ENCODE results near the gene C2orf42. TPM values are rescaled to one million over a fixed set of nuclear protein-coding genes. Genes with fewer than 3 reads are reported as not detected.
"Not testable (repeated sequence)": the region's sequence is repeated elsewhere in the genome, so short reads cannot be mapped to it uniquely, and the experiment has no call there.

C2orf42 gene
- total RNA-seq: 10 to 100 TPM; 12.4 to 17.9 TPM
- 1 to 10 TPM; 8.0 to 8.1 TPM for polyA plus RNA-seq
- long read RNA-seq, donor 1, partial matches to known transcripts: 0 of 9 reads
- long read RNA-seq, donor 1, other reads (novel, unspliced or antisense): 6 of 9 reads
- long read RNA-seq, donor 2, partial matches to known transcripts: 1 of 5 reads
- long read RNA-seq, donor 2, other reads (novel, unspliced or antisense): 2 of 5 reads

DNA sequence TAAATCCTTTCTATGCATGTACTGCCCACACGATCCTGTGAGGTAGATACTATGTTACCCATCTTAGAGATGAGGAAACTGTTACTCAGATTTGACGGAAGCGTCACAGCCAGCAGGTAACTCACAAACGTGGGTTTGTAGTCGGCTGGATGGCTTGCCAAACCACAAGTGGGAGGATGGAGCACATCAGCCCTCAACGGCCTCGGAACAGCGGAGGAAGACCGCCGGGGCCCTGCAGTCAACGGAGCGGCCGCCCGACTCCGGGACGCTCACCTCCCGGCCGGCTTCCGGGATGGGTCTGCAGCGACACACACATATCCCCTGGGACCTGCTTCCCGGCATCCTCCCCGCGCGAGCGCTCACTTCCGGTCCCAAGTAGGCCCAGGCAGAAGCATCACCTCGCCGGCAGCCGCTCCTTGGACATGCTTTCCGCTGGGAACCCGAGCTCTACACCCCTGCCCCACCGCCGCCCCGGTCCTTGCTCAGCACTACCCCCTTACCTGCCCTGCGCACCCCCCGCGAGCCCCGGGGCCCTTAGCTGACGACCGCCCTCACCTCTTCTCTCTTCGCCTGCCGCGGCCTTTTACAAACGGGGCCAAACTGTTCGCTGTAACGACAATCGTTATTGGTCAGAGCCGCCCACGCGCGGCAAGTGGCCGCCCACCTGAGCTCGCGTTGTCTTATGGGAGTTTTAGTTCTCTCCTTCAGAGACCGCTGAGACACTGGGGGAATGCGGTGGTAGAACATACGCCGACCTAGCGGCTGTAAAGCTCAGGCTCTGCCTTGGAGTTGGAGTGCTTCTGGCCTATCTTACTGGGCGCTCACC is at the start of gene C2orf42:
Gene C2orf42, minus strand, starts transcription at position 602 of the 826 bp plus-strand sequence. CDS start 9,034 bp downstream, outside the sequence.
- Histone ChIP-seq H3K27me3 (ENCODE audit: control insufficient read depth in 1 of 2, insufficient read depth in 2 of 2, low read length in 1 of 2) (no peaks in the 10 kb centered on the region), H3K9me3 (ENCODE audit: control insufficient read depth, low read length) (no peaks in the 10 kb centered on the region), H3K4me1 (ENCODE audit: control insufficient read depth in 1 of 2, insufficient read depth in 2 of 2, low read length in 2 of 2) (no peaks in the 10 kb centered on the region), H3K27ac (ENCODE audit: low read depth in 1 of 2, low read length in 2 of 2) (peak within 1 kb of the TSS; percentile 90 to 98), H3K4me3 (ENCODE audit: low read length in 2 of 2) (peak within 1 kb of the TSS; percentile 65 to 81), H3K36me3 (ENCODE audit: control insufficient read depth in 1 of 2, insufficient read depth in 2 of 2, low read length in 1 of 2) (no peaks in the 10 kb centered on the region)
- intact Hi-C loops (cut with DNase I): loop anchor here (2.0 to 10.0 kb wide), 2 partner anchors 58 to 94 kb away; partner anchors contain the start of gene TIA1 (in 1 of the 2)
- peak; percentile 97 to 98 for DNase-seq
- 0 to 1% methylated on average over 55 to 60 of the region's 60 CpGs for WGBS, 2 donors
- peak; percentile 99 for ATAC-seq (ENCODE audit: low FRiP score)

DNA sequence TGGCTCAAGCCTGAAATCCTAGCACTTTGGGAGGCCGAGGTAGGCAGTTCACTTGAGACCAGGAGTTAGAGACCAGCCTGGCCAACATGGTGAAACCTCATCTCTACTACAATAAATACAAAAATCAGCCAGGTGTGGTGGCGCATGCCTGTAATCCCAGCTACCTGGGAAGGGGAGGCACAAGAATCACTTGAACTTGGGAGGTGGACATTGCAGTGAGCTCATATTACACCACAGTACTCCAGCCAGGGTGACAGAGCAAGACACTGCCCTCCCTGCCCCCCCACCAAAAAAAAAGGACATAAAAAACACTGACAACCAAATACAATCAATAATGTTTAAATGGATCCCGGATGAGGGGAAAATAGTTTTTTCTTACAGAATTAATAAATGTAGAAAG is 49.8 kb upstream of the C2orf42 start:
- Histone ChIP-seq H3K4me1 (ENCODE audit: control insufficient read depth in 1 of 2, insufficient read depth in 2 of 2, low read length in 2 of 2) (peaks cover 0 to 7% of the 10 kb centered on the region in 2 donors), H3K9me3 (ENCODE audit: control insufficient read depth, low read length) (no peaks in the 10 kb centered on the region), H3K27ac (ENCODE audit: low read depth in 1 of 2, low read length in 2 of 2) (no peak overlapping the region), H3K36me3 (ENCODE audit: control insufficient read depth in 1 of 2, insufficient read depth in 2 of 2, low read length in 1 of 2) (no peaks in the 10 kb centered on the region), H3K4me3 (ENCODE audit: low read length in 2 of 2) (no peak overlapping the region), H3K27me3 (ENCODE audit: control insufficient read depth in 1 of 2, insufficient read depth in 2 of 2, low read length in 1 of 2) (no peaks in the 10 kb centered on the region)
- DNase-seq (no peak), ATAC-seq (ENCODE audit: low FRiP score) (no peak)
- 84 to 86% methylated on average over 3 of the region's 3 CpGs for WGBS, 2 donors
- intact Hi-C loops (cut with DNase I): no loop called here

DNA sequence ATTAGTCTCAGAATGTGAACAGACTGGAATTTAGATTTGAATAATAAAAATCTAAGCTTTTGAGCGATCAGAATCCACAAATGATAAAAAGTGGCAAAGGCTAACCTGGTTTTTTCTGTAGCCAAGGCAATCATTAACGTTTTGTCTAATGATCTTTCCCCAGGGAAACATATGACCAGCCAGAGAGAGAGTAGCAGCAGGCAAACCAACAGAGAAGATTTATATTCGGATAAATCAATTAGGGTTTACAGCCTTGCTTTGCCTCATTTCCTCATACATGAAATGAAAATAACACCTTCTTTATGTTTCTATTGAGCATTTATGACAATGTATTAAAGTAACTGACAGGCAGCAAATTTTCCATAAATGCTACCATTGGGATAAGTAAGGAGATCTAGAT is 43.1 kb upstream of the C2orf42 start:
- intact Hi-C loops (cut with DNase I): no loop called here
- Histone ChIP-seq H3K9me3 (ENCODE audit: control insufficient read depth, low read length) (no peaks in the 10 kb centered on the region), H3K4me1 (ENCODE audit: control insufficient read depth in 1 of 2, insufficient read depth in 2 of 2, low read length in 2 of 2) (peaks cover 0 to 2% of the 10 kb centered on the region in 2 donors), H3K27me3 (ENCODE audit: control insufficient read depth in 1 of 2, insufficient read depth in 2 of 2, low read length in 1 of 2) (no peaks in the 10 kb centered on the region), H3K4me3 (ENCODE audit: low read length in 2 of 2) (no peak overlapping the region), H3K27ac (ENCODE audit: low read depth in 1 of 2, low read length in 2 of 2) (no peak overlapping the region), H3K36me3 (ENCODE audit: control insufficient read depth in 1 of 2, insufficient read depth in 2 of 2, low read length in 1 of 2) (peaks cover 0 to 3% of the 10 kb centered on the region in 2 donors)
- DNase-seq (no peak), ATAC-seq (ENCODE audit: low FRiP score) (no peak)
- 64 to 65% methylated on average over 3 of the region's 3 CpGs for WGBS, 2 donors

DNA sequence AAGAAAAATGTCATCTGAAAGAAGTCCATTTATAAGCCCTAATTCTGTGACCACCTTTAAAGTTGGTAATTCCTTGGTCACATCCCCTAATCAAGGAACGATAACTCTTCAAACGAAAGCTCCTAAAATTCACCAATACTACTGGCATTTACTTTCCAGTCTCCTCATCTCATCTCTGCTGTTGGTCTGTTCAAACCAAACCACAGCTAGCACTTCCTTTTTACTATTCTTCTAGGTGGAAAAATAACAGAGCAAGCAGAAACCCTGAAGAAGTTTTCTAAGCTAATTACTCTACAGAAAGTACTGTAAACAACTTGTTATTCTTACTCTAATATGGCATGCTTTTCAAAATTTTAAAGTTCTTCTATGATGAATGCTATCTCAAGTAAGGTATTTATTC is 36.0 kb upstream of the C2orf42 start:
- 88 to 90% methylated on average over 2 of the region's 2 CpGs for WGBS, 2 donors
- Histone ChIP-seq H3K4me3 (ENCODE audit: low read length in 2 of 2) (no peak overlapping the region), H3K27me3 (ENCODE audit: control insufficient read depth in 1 of 2, insufficient read depth in 2 of 2, low read length in 1 of 2) (no peaks in the 10 kb centered on the region), H3K27ac (ENCODE audit: low read depth in 1 of 2, low read length in 2 of 2) (no peak overlapping the region), H3K9me3 (ENCODE audit: control insufficient read depth, low read length) (no peaks in the 10 kb centered on the region), H3K36me3 (ENCODE audit: control insufficient read depth in 1 of 2, insufficient read depth in 2 of 2, low read length in 1 of 2) (peaks cover 2 to 5% of the 10 kb centered on the region in 2 donors), H3K4me1 (ENCODE audit: control insufficient read depth in 1 of 2, insufficient read depth in 2 of 2, low read length in 2 of 2) (no peaks in the 10 kb centered on the region)
- DNase-seq (no peak), ATAC-seq (ENCODE audit: low FRiP score) (no peak)
- intact Hi-C loops (cut with DNase I): no loop called here

DNA sequence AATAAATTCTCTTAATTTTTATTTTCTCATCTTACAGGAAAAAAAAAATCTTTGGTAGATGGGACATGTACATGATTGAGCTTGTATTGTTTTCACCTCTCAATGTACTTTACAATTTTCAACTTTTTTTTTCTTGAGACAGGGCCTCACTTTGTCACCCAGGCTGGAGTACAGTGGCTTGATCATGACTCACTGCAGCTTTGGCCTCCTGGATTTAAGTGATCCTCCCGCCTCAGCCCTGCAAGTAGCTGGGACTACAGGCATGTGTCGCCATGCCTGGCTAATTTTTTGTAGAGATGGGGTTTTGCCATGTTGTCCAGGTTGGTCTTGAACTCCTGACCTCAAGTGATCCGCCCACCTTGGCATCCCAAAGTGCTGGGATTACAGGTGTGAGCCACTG is 32.5 kb upstream of the C2orf42 start:
- ATAC-seq (ENCODE audit: low FRiP score); intact Hi-C loops (cut with DNase I); H3K27me3 ChIP-seq (ENCODE audit: control insufficient read depth in 1 of 2, insufficient read depth in 2 of 2, low read length in 1 of 2); H3K36me3 ChIP-seq (ENCODE audit: control insufficient read depth in 1 of 2, insufficient read depth in 2 of 2, low read length in 1 of 2); H3K4me3 ChIP-seq (ENCODE audit: low read length in 2 of 2); H3K4me1 ChIP-seq (ENCODE audit: control insufficient read depth in 1 of 2, insufficient read depth in 2 of 2, low read length in 2 of 2); DNase-seq; H3K9me3 ChIP-seq (ENCODE audit: control insufficient read depth, low read length); H3K27ac ChIP-seq (ENCODE audit: low read depth in 1 of 2, low read length in 2 of 2): not testable (repeated sequence)
- 96 to 97% methylated on average over 3 of the region's 3 CpGs for WGBS, 2 donors

DNA sequence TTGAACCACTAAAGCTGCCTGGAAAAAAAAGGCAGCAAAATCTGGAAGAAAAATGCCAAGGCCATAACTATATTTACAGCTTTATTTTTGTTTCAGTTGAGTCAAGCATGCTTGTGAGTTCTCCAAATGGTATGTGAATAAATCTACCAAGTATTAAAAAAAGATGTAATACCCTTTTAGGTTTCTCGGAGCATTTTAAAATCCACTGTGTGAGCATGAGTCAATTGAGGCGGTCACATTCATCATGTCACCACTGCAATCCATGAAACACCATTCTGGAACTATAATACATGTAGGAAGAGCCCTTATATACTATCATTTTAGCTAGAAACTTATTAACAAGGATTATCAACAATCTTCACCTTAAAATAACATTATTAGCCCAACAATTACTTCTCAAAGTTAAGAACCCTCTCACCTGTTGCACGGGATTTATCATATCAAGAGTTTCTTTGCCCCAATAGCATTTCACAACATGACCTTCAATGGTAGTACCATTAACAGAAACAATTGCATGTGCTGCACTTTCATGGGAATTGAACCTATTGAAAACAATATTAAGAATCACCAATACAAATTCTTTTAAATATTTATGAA is 24.2 kb upstream of the C2orf42 start:
- Histone ChIP-seq H3K9me3 (ENCODE audit: control insufficient read depth, low read length) (no peaks in the 10 kb centered on the region), H3K36me3 (ENCODE audit: control insufficient read depth in 1 of 2, insufficient read depth in 2 of 2, low read length in 1 of 2) (peaks cover 0 to 2% of the 10 kb centered on the region in 2 donors), H3K27ac (ENCODE audit: low read depth in 1 of 2, low read length in 2 of 2) (no peak overlapping the region), H3K4me3 (ENCODE audit: low read length in 2 of 2) (no peak overlapping the region), H3K27me3 (ENCODE audit: control insufficient read depth in 1 of 2, insufficient read depth in 2 of 2, low read length in 1 of 2) (no peaks in the 10 kb centered on the region), H3K4me1 (ENCODE audit: control insufficient read depth in 1 of 2, insufficient read depth in 2 of 2, low read length in 2 of 2) (no peaks in the 10 kb centered on the region)
- DNase-seq (no peak), ATAC-seq (ENCODE audit: low FRiP score) (no peak)
- intact Hi-C loops (cut with DNase I): no loop called here
- WGBS, 2 donors: 34 to 37% methylated on average over 3 of the region's 3 CpGs

DNA sequence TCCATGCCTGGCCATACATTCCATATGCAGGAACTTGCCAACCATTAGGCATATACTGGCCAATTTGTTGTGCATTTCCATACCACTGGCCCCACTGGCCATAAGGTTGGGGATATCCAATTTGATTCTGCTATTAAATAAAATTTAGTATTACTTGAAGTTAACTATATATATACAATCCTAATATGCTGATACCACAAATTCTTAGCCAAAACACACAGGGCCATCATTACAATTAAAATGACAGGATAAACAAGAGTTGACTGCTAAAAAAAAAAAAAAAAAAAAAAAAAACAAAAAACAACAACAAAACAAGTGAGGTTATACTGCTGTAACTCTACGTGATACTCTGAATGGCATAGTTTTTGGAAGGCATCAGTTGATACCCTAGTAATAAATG is 23.5 kb upstream of the C2orf42 start:
- peaks cover 0 to 2% of the 10 kb centered on the region in 2 donors for H3K36me3 ChIP-seq (ENCODE audit: control insufficient read depth in 1 of 2, insufficient read depth in 2 of 2, low read length in 1 of 2)
- intact Hi-C loops (cut with DNase I): no loop called here
- WGBS, 2 donors: 67 to 68% methylated on average over 1 of the region's 1 CpG
- no peak for DNase-seq
- no peaks in the 10 kb centered on the region for H3K27me3 ChIP-seq (ENCODE audit: control insufficient read depth in 1 of 2, insufficient read depth in 2 of 2, low read length in 1 of 2)
- H3K27ac ChIP-seq (ENCODE audit: low read depth in 1 of 2, low read length in 2 of 2): no peak overlapping the region
- ATAC-seq (ENCODE audit: low FRiP score): no peak
- H3K4me1 ChIP-seq (ENCODE audit: control insufficient read depth in 1 of 2, insufficient read depth in 2 of 2, low read length in 2 of 2): no peaks in the 10 kb centered on the region
- no peaks in the 10 kb centered on the region for H3K9me3 ChIP-seq (ENCODE audit: control insufficient read depth, low read length)
- H3K4me3 ChIP-seq (ENCODE audit: low read length in 2 of 2): no peak overlapping the region

DNA sequence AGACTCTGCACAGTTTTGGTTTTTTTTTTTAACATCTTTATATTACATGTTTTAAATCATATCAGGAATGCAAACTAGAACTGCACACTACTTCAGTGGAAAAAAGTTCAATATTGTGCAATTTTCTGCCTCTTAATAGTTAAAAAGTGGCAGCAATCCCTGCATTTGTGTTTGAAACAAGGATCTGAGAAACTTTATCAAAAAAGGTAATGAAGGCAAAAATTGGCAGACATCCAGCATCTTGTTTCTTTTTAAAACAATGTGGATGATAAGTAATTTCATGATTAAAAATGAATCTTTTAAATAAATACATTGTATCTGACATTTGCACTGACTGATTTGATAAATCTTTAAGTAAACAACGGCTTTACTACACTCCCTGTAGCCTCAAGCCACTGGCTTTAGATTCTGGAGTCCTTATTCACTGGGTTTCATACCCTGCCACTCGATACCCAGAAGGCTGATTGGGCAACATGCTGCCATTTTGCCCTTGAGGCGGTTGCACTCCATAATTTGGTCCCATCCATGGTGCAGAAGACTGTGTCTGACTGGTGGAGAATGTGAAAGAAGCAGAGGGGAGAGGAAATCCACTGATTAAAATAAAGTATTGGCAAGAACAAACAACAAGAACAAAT is 21.6 kb upstream of the C2orf42 start:
- Histone ChIP-seq H3K4me3 (ENCODE audit: low read length in 2 of 2) (no peak overlapping the region), H3K27me3 (ENCODE audit: control insufficient read depth in 1 of 2, insufficient read depth in 2 of 2, low read length in 1 of 2) (no peaks in the 10 kb centered on the region), H3K36me3 (ENCODE audit: control insufficient read depth in 1 of 2, insufficient read depth in 2 of 2, low read length in 1 of 2) (peaks cover 0 to 2% of the 10 kb centered on the region in 2 donors), H3K4me1 (ENCODE audit: control insufficient read depth in 1 of 2, insufficient read depth in 2 of 2, low read length in 2 of 2) (no peaks in the 10 kb centered on the region), H3K9me3 (ENCODE audit: control insufficient read depth, low read length) (no peaks in the 10 kb centered on the region), H3K27ac (ENCODE audit: low read depth in 1 of 2, low read length in 2 of 2) (no peak overlapping the region)
- no peak for ATAC-seq (ENCODE audit: low FRiP score)
- 62 to 66% methylated on average over 3 of the region's 3 CpGs for WGBS, 2 donors
- intact Hi-C loops (cut with DNase I): no loop called here
- no peak for DNase-seq
